Kidney (tissue), 14 donors: ENCODE data around the gene SAMD14. TPM values are rescaled to one million over a fixed set of nuclear protein-coding genes. Genes with fewer than 3 reads are reported as not detected.

Source experiments
- DNase-seq, 5 donors: peaks; one replicate each; pipeline ENCODE4 v3.0.0-alpha.2; 2013 to 2020
- FAIRE-seq: peaks from 2 replicates; lab custom pipeline; 2012; peaks lifted over from hg19 to GRCh38; lab: Jason Lieb, UNC
- H3K27ac ChIP-seq, 2 donors: one replicate each; pipeline ENCODE4 v1.7.0; 2013; ENCODE audit warnings: low read depth in 2 of 2, low read length in 2 of 2, inconsistent platforms in 1 of 2
- H3K27me3 ChIP-seq: one replicate; pipeline ENCODE4 v1.7.1; 2013; ENCODE audit warnings: low read length, inconsistent platforms; ENCODE audit not compliant: control insufficient read depth, insufficient read depth
- H3K36me3 ChIP-seq, 3 donors: one replicate each; pipeline versions ENCODE4 v1.7.0 to v1.7.1; 2013; ENCODE audit warnings: low read length in 3 of 3, control low read depth in 1 of 3, inconsistent platforms in 1 of 3; ENCODE audit not compliant: insufficient read depth in 3 of 3, control insufficient read depth in 2 of 3
- H3K4me1 ChIP-seq, 3 donors: one replicate each; pipeline versions ENCODE4 v1.7.0 to v1.7.1; 2013; ENCODE audit warnings: low read length in 3 of 3, inconsistent platforms in 1 of 3, low read depth in 1 of 3; ENCODE audit not compliant: control insufficient read depth in 2 of 3, insufficient read depth in 2 of 3
- H3K4me3 ChIP-seq, 3 donors: one replicate each; pipeline versions ENCODE4 v1.7.0 to v1.8.1; 2013; ENCODE audit warnings: low read length in 3 of 3, control low read depth in 1 of 3, inconsistent platforms in 1 of 3
- H3K9ac ChIP-seq, 3 donors: one replicate each; pipeline versions ENCODE4 v1.7.0 to v1.7.1; 2013; ENCODE audit warnings: low read length in 3 of 3, control low read depth in 1 of 3, inconsistent platforms in 1 of 3
- H3K9me3 ChIP-seq, 3 donors: one replicate each; pipeline versions ENCODE4 v1.7.0 to v1.7.1; 2013; ENCODE audit warnings: low read length in 3 of 3, control low read depth in 1 of 3, inconsistent platforms in 1 of 3; ENCODE audit not compliant: control insufficient read depth in 2 of 3, insufficient read depth in 1 of 3
- intact Hi-C: fragments of 100-400 bp; cut with DNase I; formaldehyde crosslinking; loops from one replicate; pipeline ENCODE4 v1.11.1; 2022
- polyA plus RNA-seq: library from polyadenylated mRNA; stranded (reverse); fragments of 350-450 nt; fragmentation: Illumina TruSeq; extraction: RNeasy Lipid Tissue Mini Kit (QIAGEN cat#74804); gene quantifications from one replicate; pipeline ENCODE4 v1.2.3, GENCODE V29; 2014; ENCODE audit warnings: low read depth, low replicate concordance; ENCODE audit not compliant: insufficient read depth
- total RNA-seq: library from RNA; stranded (reverse); fragmentation: NEBNext Ultra II Directional; extraction: Animal tissue kit (Norgen Biotek cat#: 25700); gene quantifications from one replicate; pipeline ENCODE4 v1.2.1, GENCODE V29; 2021
- TF ChIP-seq, protein P1 (sequence below): IDR thresholded peaks from 3 replicates; pipeline ENCODE4 v1.5.1; 2012; ENCODE audit warnings: mild to moderate bottlenecking, moderate library complexity, borderline replicate concordance; ENCODE audit not compliant: insufficient read depth; ENCODE audit errors: extremely low read depth
- donor health status: control.
- donor health status: control.
- donor health status: control.
- donor health status: control.
- donor health status: control.
- donor health status: DM: yes; HTN: yes; CAD: no.
- donor health status: Normal renal cell carcinoma (clear cell type).

SAMD14 gene
- total and polyA plus RNA-seq, 2 donors from 2014 or later: 3.7 to 5.0 TPM

DNA sequence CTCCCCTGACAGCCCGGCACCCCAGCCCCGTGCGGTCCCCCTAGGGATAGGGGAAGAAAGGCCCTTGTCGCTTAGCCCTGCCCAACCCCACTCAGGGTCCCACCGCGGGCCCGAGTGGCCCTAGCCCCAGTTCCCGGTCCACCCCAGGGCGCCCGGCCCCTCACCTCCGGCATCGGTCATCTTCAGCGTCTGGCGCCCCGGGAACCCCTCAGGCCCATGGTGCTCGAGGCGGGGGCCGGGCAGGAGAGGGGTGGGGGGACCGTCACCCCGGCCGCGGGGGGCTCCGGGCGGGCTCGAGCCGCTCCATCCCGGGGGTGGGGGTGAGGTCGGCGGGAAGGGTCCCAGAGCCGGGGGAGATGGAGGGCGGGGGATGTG is 620 bp downstream of the SAMD14 start:
- DNase-seq (no peak), FAIRE-seq (no peak)
- Histone ChIP-seq H3K27me3 (no peaks in the 10 kb centered on the region), H3K36me3 (no peaks in the 10 kb centered on the region), H3K4me1 (peaks cover 0 to 22% (median 17%) of the 10 kb centered on the region in 3 donors), H3K9ac (no peak overlapping the region), H3K9me3 (no peaks in the 10 kb centered on the region), H3K27ac (no peak overlapping the region), H3K4me3 (peak overlapping the region in 2 of 3 donors; percentile 41 to 48)
- TF ChIP-seq, protein P1, sequence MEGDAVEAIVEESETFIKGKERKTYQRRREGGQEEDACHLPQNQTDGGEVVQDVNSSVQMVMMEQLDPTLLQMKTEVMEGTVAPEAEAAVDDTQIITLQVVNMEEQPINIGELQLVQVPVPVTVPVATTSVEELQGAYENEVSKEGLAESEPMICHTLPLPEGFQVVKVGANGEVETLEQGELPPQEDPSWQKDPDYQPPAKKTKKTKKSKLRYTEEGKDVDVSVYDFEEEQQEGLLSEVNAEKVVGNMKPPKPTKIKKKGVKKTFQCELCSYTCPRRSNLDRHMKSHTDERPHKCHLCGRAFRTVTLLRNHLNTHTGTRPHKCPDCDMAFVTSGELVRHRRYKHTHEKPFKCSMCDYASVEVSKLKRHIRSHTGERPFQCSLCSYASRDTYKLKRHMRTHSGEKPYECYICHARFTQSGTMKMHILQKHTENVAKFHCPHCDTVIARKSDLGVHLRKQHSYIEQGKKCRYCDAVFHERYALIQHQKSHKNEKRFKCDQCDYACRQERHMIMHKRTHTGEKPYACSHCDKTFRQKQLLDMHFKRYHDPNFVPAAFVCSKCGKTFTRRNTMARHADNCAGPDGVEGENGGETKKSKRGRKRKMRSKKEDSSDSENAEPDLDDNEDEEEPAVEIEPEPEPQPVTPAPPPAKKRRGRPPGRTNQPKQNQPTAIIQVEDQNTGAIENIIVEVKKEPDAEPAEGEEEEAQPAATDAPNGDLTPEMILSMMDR: no peak
- intact Hi-C loops: no loop called here

DNA sequence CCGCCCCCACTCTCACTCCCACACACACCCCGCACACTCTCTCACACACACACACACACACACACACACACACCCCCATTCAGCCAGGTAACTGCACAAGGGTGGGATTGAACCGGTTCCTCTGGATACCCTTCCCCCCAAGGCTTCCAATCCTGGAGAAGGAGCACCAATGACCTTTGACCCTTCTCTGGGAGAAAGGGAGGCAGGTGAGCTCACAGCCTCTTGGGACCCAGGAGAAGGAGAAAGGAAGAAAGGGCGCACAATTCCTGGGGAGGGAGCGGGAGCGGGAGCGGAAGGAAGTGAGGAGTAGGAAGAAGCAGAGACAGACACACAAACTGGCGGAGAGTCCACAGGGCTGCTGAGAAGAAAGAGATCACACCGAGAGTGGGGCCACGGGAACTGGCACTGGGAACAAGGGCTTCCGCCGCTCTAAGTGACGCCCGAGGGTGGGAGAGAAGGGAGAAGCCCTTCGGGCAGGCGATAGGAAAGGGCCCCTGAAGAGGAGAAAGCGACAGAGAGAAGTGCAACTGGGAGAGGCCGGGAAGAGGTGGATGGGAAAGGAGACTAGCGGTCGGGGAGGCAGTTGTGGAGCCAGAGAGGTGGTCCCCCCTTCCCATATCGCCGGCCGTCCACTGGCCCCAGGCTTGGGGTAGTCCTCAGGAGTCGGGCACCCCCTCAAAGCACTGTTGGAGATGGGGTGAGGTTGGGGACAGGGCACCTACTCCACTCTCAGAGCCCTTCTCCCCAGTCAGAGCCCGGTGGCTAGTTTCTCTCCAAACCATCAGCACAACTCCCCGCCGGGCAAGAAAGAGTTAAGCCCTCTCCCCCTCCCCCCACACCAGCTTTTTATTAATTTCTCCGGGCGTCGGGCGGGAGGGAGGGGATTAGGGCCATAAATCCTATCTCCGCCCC is 1.3 kb downstream of the SAMD14 start:
- Histone ChIP-seq H3K36me3 (no peaks in the 10 kb centered on the region), H3K27me3 (no peaks in the 10 kb centered on the region), H3K27ac (no peak overlapping the region), H3K9me3 (no peaks in the 10 kb centered on the region), H3K9ac (peak overlapping the region in 2 of 3 donors; percentile 1 to 18), H3K4me3 (peak overlapping the region; percentile 40 to 56 (median 41)), H3K4me1 (peaks cover 0 to 25% (median 14%) of the 10 kb centered on the region in 3 donors)
- peak in 4 of 5 donors; percentile 69 to 85 (median 76) for DNase-seq
- FAIRE-seq: no peak
- intact Hi-C loops: no loop called here
- TF ChIP-seq, protein P1: no peak

GRCh38 chr17:50127697-50128361 is 2.1 kb downstream of the SAMD14 start:
- TF ChIP-seq, protein P1: no peak
- FAIRE-seq: no peak
- no peaks in the 10 kb centered on the region for H3K36me3 ChIP-seq
- peaks cover 3 to 23% (median 6%) of the 10 kb centered on the region in 3 donors for H3K4me1 ChIP-seq
- no peaks in the 10 kb centered on the region for H3K27me3 ChIP-seq
- intact Hi-C loops: no loop called here
- DNase-seq: no peak
- no peak overlapping the region for H3K9ac ChIP-seq
- H3K9me3 ChIP-seq: no peaks in the 10 kb centered on the region
- H3K4me3 ChIP-seq: no peak overlapping the region
- no peak overlapping the region for H3K27ac ChIP-seq
